Measurements from ENCODE around the gene TREH. TPM values are rescaled to one million over a fixed set of nuclear protein-coding genes. Genes with fewer than 3 reads are reported as not detected.
A peak's percentile ranks its signal among the peaks of the same experiment; 100 is the strongest.

The TREH gene
- total RNA-seq, 1 donor from 2014 or later: not detected

- Histone ChIP-seq H3K4me1 (ENCODE audit: insufficient read depth, low read length) (no peaks in the 10 kb centered on the region), H3K27me3 (ENCODE audit: insufficient read depth, low read length) (peaks cover 9% of the 10 kb centered on the region), H3K27ac (ENCODE audit: low read depth, low read length) (no peak overlapping the region), H4K20me1 (ENCODE audit: insufficient read depth, low read length) (no peaks in the 10 kb centered on the region), H3K9ac (ENCODE audit: low read length) (no peak overlapping the region), H3K36me3 (ENCODE audit: insufficient read depth, low read length) (no peaks in the 10 kb centered on the region), H2AFZ (ENCODE audit: low read depth, low read length) (no peak overlapping the region), H3K9me3 (ENCODE audit: insufficient read depth, low read depth, low read length) (no peaks in the 10 kb centered on the region), H3K4me3 (ENCODE audit: insufficient read depth, low read depth, low read length) (no peak overlapping the region), H3K4me2 (ENCODE audit: low read length) (no peak overlapping the region), H3K79me2 (ENCODE audit: insufficient read depth, low read length) (no peaks in the 10 kb centered on the region)
- Mint-ChIP-seq H3K4me1 (ENCODE audit: low read depth, unreplicated experiment) (no peaks in the 10 kb centered on the region), H3K9me3 (ENCODE audit: unreplicated experiment) (peaks cover 3% of the 10 kb centered on the region), H3K4me3 (ENCODE audit: unreplicated experiment) (no peak overlapping the region), H3K27ac (ENCODE audit: unreplicated experiment) (peak overlapping the region; percentile 44), H3K36me3 (ENCODE audit: low read depth, unreplicated experiment) (no peaks in the 10 kb centered on the region), H3K27me3 (ENCODE audit: low read depth, unreplicated experiment) (peaks cover 3% of the 10 kb centered on the region)
- no peak for FAIRE-seq
- DNase-seq (ENCODE audit: low read depth): no peak
- no peak for TF ChIP-seq EZH2 (IDR thresholded peaks at IDR 0.05; ENCODE audit: insufficient read depth, low read length)
- TF ChIP-seq, protein P1, sequence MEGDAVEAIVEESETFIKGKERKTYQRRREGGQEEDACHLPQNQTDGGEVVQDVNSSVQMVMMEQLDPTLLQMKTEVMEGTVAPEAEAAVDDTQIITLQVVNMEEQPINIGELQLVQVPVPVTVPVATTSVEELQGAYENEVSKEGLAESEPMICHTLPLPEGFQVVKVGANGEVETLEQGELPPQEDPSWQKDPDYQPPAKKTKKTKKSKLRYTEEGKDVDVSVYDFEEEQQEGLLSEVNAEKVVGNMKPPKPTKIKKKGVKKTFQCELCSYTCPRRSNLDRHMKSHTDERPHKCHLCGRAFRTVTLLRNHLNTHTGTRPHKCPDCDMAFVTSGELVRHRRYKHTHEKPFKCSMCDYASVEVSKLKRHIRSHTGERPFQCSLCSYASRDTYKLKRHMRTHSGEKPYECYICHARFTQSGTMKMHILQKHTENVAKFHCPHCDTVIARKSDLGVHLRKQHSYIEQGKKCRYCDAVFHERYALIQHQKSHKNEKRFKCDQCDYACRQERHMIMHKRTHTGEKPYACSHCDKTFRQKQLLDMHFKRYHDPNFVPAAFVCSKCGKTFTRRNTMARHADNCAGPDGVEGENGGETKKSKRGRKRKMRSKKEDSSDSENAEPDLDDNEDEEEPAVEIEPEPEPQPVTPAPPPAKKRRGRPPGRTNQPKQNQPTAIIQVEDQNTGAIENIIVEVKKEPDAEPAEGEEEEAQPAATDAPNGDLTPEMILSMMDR (IDR thresholded peaks at IDR 0.05; ENCODE audit: insufficient read depth, low read depth, low read length): no peak
Measured at GRCh38 chr11:118672846-118673245, 6.6 kb downstream of the TREH start.

DNA sequence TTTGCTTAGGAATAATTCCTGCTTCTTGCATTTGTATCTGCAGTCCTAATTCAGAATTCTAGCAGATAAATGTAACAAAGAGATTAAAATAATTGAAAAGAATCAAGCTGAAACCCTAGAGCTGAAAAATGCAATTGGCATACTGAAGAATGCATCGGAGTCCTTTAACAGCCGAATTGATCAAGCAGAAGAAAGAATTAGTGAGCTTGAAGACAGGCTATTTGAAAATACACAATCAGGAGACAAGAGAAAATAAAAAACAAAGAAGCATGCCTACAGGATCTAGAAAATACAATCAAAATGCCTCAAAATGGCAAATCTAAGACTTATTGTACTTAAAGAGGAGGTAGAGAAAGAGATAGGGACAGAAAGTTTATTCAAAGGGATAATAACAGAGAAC is 8.2 kb downstream of the TREH start:
- H3K9me3 ChIP-seq (ENCODE audit: insufficient read depth, low read depth, low read length): no peaks in the 10 kb centered on the region
- no peaks in the 10 kb centered on the region for H3K36me3 Mint-ChIP-seq (ENCODE audit: low read depth, unreplicated experiment)
- H4K20me1 ChIP-seq (ENCODE audit: insufficient read depth, low read length): no peaks in the 10 kb centered on the region
- no peaks in the 10 kb centered on the region for H3K79me2 ChIP-seq (ENCODE audit: insufficient read depth, low read length)
- no peak overlapping the region for H3K27ac Mint-ChIP-seq (ENCODE audit: unreplicated experiment)
- peaks cover 3% of the 10 kb centered on the region for H3K27me3 Mint-ChIP-seq (ENCODE audit: low read depth, unreplicated experiment)
- H3K4me1 ChIP-seq (ENCODE audit: insufficient read depth, low read length): no peaks in the 10 kb centered on the region
- TF ChIP-seq EZH2 (IDR thresholded peaks at IDR 0.05; ENCODE audit: insufficient read depth, low read length): no peak
- TF ChIP-seq, protein P1 (IDR thresholded peaks at IDR 0.05; ENCODE audit: insufficient read depth, low read depth, low read length): no peak
- DNase-seq (ENCODE audit: low read depth) (no peak), FAIRE-seq (no peak)
- no peaks in the 10 kb centered on the region for H3K4me1 Mint-ChIP-seq (ENCODE audit: low read depth, unreplicated experiment)
- H3K36me3 ChIP-seq (ENCODE audit: insufficient read depth, low read length): no peaks in the 10 kb centered on the region
- no peak overlapping the region for H3K27ac ChIP-seq (ENCODE audit: low read depth, low read length)
- H3K4me3 ChIP-seq (ENCODE audit: insufficient read depth, low read depth, low read length): no peak overlapping the region
- H3K4me3 Mint-ChIP-seq (ENCODE audit: unreplicated experiment): no peak overlapping the region
- H3K27me3 ChIP-seq (ENCODE audit: insufficient read depth, low read length): peaks cover 9% of the 10 kb centered on the region
- H3K4me2 ChIP-seq (ENCODE audit: low read length): no peak overlapping the region
- no peak overlapping the region for H3K9ac ChIP-seq (ENCODE audit: low read length)
- H2AFZ ChIP-seq (ENCODE audit: low read depth, low read length): no peak overlapping the region
- no peaks in the 10 kb centered on the region for H3K9me3 Mint-ChIP-seq (ENCODE audit: unreplicated experiment)

GRCh38 chr11:118670063-118670462 is 9.4 kb downstream of the TREH start:
- Histone ChIP-seq H3K9ac (ENCODE audit: low read length) (no peak overlapping the region), H3K9me3 (ENCODE audit: insufficient read depth, low read depth, low read length) (no peaks in the 10 kb centered on the region), H3K4me1 (ENCODE audit: insufficient read depth, low read length) (no peaks in the 10 kb centered on the region), H2AFZ (ENCODE audit: low read depth, low read length) (no peak overlapping the region), H3K4me3 (ENCODE audit: insufficient read depth, low read depth, low read length) (no peak overlapping the region), H3K4me2 (ENCODE audit: low read length) (no peak overlapping the region), H4K20me1 (ENCODE audit: insufficient read depth, low read length) (no peaks in the 10 kb centered on the region), H3K27me3 (ENCODE audit: insufficient read depth, low read length) (peaks cover 9% of the 10 kb centered on the region), H3K27ac (ENCODE audit: low read depth, low read length) (no peak overlapping the region), H3K79me2 (ENCODE audit: insufficient read depth, low read length) (no peaks in the 10 kb centered on the region), H3K36me3 (ENCODE audit: insufficient read depth, low read length) (no peaks in the 10 kb centered on the region)
- no peak for DNase-seq (ENCODE audit: low read depth)
- H3K4me1 Mint-ChIP-seq (ENCODE audit: low read depth, unreplicated experiment): no peaks in the 10 kb centered on the region
- H3K9me3 Mint-ChIP-seq (ENCODE audit: unreplicated experiment): no peaks in the 10 kb centered on the region
- no peak overlapping the region for H3K27ac Mint-ChIP-seq (ENCODE audit: unreplicated experiment)
- TF ChIP-seq EZH2 (IDR thresholded peaks at IDR 0.05; ENCODE audit: insufficient read depth, low read length): no peak
- TF ChIP-seq, protein P1 (IDR thresholded peaks at IDR 0.05; ENCODE audit: insufficient read depth, low read depth, low read length): no peak
- peaks cover 3% of the 10 kb centered on the region for H3K27me3 Mint-ChIP-seq (ENCODE audit: low read depth, unreplicated experiment)
- no peak for FAIRE-seq
- peaks cover 2% of the 10 kb centered on the region for H3K36me3 Mint-ChIP-seq (ENCODE audit: low read depth, unreplicated experiment)
- no peak overlapping the region for H3K4me3 Mint-ChIP-seq (ENCODE audit: unreplicated experiment)
